Retinal pigment epithelial cell (primary cell): ENCODE results near the gene GRM8.

Experiments used
- DNase-seq: peaks from one replicate; pipeline ENCODE4 v3.0.0-alpha.2; 2010; ENCODE audit warnings: low read depth
- H3K4me3 ChIP-seq: 2 replicates; pipeline ENCODE4 v1.5.1; 2011; ENCODE audit warnings: mild to moderate bottlenecking, low read length, control low read depth, moderate library complexity
- TF ChIP-seq, protein P1 (sequence below): conservative IDR thresholded peaks from 2 replicates; pipeline ENCODE4 v1.5.1; 2011; ENCODE audit warnings: low read depth, low read length, control low read depth, inconsistent platforms

GRM8 gene

GRCh38 chr7:126578338-126578737 is 674.4 kb downstream of the GRM8 start:
- TF ChIP-seq, protein P1, sequence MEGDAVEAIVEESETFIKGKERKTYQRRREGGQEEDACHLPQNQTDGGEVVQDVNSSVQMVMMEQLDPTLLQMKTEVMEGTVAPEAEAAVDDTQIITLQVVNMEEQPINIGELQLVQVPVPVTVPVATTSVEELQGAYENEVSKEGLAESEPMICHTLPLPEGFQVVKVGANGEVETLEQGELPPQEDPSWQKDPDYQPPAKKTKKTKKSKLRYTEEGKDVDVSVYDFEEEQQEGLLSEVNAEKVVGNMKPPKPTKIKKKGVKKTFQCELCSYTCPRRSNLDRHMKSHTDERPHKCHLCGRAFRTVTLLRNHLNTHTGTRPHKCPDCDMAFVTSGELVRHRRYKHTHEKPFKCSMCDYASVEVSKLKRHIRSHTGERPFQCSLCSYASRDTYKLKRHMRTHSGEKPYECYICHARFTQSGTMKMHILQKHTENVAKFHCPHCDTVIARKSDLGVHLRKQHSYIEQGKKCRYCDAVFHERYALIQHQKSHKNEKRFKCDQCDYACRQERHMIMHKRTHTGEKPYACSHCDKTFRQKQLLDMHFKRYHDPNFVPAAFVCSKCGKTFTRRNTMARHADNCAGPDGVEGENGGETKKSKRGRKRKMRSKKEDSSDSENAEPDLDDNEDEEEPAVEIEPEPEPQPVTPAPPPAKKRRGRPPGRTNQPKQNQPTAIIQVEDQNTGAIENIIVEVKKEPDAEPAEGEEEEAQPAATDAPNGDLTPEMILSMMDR, result no peak
- no peak overlapping the region for H3K4me3 ChIP-seq
- DNase-seq, result no peak

DNA sequence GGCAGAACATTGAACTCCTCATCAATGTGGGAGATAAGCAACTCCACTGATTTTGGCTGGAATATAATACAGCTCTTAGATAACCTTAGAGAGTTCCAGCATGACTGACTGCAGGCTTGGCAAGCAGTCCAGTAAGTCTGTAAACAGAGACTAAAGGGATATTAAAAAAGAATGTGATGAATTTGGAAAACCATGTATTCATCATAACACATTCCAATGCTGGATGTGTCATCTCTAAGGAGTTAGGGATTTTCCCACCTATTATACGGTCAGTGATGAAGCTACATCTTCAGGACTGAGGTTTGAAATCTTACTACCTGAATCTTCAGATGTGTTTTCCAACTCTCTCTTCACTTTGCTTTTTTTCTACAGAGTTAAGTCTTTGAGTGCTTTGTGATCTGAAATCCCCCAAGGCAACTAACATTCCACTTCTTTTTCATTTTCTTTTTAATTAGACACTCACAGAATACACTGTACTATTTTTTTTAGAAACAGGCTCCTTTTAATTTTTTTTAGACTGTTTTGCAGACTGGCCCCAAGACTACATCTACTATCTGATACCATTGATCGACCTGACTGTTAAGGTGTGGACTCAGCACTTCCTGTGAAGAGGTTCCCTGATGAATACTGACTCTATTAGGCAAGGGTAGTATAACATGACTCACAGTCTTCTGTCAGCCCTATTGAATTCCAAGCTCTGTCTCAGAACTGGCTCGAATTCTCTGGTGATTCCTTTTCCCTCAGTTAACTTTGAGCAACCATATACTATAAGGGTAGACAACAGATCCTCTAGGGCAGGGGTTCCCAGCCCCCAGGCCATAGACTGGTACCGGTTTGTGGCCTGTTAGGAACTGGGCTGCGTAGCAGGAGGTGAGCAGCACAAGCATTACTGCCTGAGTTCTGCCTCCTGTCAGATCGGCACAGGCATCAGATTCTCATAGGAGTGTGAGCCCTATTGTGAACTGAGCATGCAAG is 678.2 kb downstream of the GRM8 start:
- H3K4me3 ChIP-seq, result no peak overlapping the region
- DNase-seq, result peak; percentile 41
- TF ChIP-seq, protein P1, result no peak

DNA sequence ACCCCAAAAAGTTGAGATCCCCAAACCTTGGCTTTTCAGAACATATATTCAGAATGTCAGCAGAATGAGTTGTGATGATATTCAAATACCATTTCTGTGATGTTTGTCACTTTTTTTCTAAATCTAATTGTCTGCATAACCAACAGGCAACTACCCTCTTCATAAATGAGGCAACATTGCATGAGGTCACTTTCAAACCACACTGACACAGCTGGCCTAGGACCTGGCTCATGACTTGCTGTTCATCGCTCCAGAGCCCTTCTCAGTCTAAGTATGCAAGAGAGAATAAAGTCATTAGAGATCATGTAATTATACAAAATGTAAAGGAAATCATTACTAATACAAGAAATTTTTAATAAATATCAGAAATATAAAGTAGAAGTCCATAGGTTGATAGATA is 681.9 kb downstream of the GRM8 start:
- no peak for DNase-seq

DNA sequence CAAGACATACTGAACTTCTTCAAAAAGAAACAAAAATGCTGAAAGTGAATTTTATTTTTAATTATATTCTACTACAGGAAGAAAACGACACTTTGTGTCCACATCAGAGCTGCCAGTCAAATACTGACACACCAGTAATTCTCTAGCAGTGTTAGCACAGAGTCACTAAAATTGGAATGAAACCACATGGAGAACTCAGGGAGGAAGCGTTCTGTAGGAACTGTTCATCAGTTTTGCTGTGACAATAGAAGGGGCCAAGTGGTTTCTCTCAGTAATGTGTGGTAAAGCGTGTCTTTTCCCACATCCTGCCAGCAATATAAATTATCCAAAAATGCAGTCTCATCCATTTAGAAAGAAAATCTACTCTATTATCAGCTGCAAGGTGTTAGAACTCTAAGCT is 683.3 kb downstream of the GRM8 start:
- H3K4me3 ChIP-seq, result no peak overlapping the region
- TF ChIP-seq, protein P1, result no peak
- DNase-seq, result no peak

More for the DNA sequence above, 681.9 kb downstream of the GRM8 start:
- TF ChIP-seq, protein P1, result no peak
- H3K4me3 ChIP-seq, result no peak overlapping the region

GRCh38 chr7:126557271-126557670 is 695.5 kb downstream of the GRM8 start:
- H3K4me3 ChIP-seq, result no peak overlapping the region

DNA sequence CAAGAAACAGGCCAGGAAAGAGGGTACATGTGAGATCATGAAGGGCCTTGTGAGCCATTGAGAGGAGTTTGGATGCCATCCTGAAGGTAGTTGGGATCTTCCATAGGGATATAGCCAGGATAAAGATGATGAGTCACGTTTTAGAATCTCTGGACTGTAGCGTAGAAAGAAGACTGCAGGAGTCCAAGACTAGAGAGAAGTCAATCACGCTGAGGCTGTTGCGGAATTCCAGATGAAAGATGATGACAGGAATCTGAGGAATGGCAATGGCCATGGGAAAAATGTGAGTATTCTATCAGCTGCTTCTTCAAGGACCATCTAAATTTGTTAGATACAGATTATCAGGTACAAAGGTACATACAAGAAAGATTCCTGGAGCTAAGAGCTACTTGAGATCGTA is 711.3 kb downstream of the GRM8 start:
- no peak overlapping the region for H3K4me3 ChIP-seq
- DNase-seq, result no peak
- TF ChIP-seq, protein P1, result no peak

More at GRCh38 chr7:126557271-126557670, 695.5 kb downstream of the GRM8 start:
- TF ChIP-seq, protein P1, result no peak
- DNase-seq, result no peak

DNA sequence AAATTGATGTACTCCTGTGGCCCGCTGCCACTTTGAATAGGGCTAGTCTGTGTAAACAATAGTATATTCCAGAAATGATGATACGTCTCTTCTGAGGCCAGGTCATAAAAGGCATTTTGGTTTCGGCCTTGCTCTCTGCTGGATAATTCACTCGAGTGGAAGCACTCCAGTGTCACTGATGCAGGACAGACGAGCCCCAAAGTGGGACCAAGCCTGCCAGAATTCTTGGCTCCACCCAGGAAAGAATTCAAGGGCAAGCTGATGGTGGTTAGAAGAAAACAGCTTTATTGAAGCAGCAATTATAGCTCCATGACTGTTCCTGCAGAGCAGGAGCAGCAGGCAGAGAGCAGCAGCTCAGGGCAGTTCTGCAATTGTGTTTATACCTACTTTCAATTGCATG is 717.6 kb downstream of the GRM8 start:
- H3K4me3 ChIP-seq, result no peak overlapping the region
- TF ChIP-seq, protein P1, result no peak
- DNase-seq, result no peak
